PFSK-1 (cell line): ENCODE results near the gene GUCY1B1.

ENCODE experiments used
- FOXP2 ChIP-seq: optimal IDR thresholded peaks from 2 replicates; pipeline ENCODE3; 2011; ENCODE audit warnings: borderline replicate concordance, control low read depth, inconsistent platforms; ENCODE audit not compliant: insufficient read depth; ENCODE audit errors: extremely low read length, extremely low read depth
- POLR2AphosphoS5 ChIP-seq: IDR thresholded peaks from 2 replicates; pipeline ENCODE4 v1.6.1; 2012; ENCODE audit warnings: low read depth, mild to moderate bottlenecking, control low read depth, low read length, moderate library complexity
- REST ChIP-seq, 2 experiments: IDR thresholded peaks; 2 replicates each; pipeline versions ENCODE4 v1.6.1 to v1.8.0; 2011 to 2012; ENCODE audit warnings: low read depth in 2 of 2, low read length in 2 of 2, control low read depth in 1 of 2, inconsistent platforms in 1 of 2, mild to moderate bottlenecking in 1 of 2, moderate library complexity in 1 of 2; ENCODE audit not compliant: insufficient read depth in 1 of 2
- SIN3A ChIP-seq: IDR thresholded peaks from 2 replicates; pipeline ENCODE4 v1.6.1; 2012; ENCODE audit warnings: mild to moderate bottlenecking, low read length, moderate library complexity, borderline replicate concordance; ENCODE audit not compliant: insufficient read depth
- TAF1 ChIP-seq: IDR thresholded peaks from 2 replicates; pipeline ENCODE4 v1.6.1; 2012; ENCODE audit warnings: low read length, control low read depth, borderline replicate concordance; ENCODE audit not compliant: insufficient read depth

GUCY1B1 gene

DNA sequence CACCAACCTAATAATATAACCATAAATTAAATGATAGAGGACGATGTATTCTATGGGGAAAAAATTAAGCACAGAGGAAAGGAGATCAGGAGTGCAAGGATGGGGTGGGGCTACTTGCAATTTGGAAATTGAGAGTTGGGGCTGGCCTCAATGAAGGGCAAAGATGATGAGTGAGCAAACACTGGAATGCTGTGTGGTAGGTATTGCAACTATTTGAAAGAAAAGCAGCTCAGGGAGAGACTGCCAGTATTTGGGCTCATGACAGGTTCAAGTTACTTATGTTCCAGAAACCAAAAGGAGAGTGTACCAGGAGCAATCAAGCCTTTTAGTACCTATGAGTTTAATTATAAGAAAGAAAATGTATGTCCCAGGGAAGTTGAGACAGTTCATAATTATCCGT is 59.8 kb downstream of the GUCY1B1 start:
- TF ChIP-seq REST (IDR thresholded peaks at IDR 0.05; ENCODE audit: insufficient read depth in 1 of 2, low read depth in 2 of 2, low read length in 2 of 2) (no peak), FOXP2 (no peak), TAF1 (no peak), SIN3A (no peak), POLR2AphosphoS5 (no peak)

DNA sequence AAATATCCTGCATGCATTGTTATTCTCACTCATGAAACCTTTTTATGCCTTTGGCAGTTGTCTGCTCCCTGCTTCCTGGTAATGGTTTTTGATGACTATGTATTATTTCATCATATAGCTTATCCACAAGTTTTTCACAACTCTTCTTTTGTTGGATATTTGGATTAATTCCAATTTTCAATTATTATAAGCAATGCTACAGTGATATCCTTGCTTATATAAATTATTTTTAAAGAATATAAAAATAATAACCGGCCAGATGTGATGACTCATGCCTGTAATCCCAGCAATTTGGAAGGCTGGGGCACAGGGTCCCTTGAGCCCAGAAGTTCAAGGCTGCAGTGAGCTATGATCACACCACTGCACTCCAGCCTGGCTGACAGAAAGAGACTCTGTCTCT is 60.2 kb downstream of the GUCY1B1 start:
- TF ChIP-seq TAF1 (no peak), REST (IDR thresholded peaks at IDR 0.05; ENCODE audit: insufficient read depth in 1 of 2, low read depth in 2 of 2, low read length in 2 of 2) (no peak), FOXP2 (no peak)

DNA sequence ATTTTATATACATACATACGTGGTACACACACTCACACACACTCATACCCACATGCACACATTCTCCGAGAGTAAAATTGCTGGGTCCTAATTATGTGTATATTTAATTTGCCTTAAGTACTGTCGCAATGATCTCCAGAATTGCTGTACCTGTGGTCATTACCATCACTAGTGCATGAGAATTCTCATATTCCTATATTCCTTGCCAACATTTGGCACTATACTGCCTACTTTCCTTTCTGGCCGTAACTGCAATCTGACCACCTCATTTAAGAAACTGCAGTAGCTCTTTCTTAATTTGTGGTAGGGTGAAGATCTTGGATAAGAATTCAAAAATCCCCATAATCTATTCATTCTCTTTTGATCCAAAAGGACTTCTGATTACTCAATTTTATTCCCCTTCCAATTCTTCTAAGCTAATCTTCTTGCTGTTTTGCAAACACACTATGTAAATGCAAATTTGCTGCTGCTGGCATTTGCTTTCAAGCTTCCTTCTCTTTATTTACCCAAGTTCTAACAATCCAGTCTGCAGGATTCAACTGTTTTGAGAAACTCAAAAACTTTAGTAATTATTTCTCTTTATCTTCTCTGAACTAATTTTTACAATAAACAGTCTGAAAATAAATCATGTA is 62.2 kb downstream of the GUCY1B1 start:
- TF ChIP-seq SIN3A (no peak), TAF1 (no peak), REST (IDR thresholded peaks at IDR 0.05; ENCODE audit: insufficient read depth in 1 of 2, low read depth in 2 of 2, low read length in 2 of 2) (no peak), POLR2AphosphoS5 (no peak), FOXP2 (no peak)

DNA sequence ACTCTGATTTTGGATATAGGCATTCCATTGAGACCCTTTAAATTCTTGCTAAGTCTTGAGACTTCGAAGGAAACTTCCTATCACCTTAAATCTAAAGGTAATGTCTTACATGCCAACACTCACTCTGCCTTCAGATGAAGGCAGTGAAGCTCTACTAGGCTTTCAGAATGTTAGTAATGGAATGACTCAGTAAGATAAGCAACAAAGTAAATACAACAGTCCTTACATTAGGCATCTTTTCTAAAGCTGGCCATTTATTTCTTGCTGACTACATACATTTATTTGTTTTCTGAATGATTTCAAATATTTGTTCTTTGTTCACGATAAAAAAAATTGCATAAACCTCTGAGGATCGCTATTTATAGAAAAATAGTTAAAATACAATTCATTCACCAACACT is 63.8 kb downstream of the GUCY1B1 start:
- no peak for TF ChIP-seq REST (IDR thresholded peaks at IDR 0.05; ENCODE audit: insufficient read depth in 1 of 2, low read depth in 2 of 2, low read length in 2 of 2)

GRCh38 chr4:155828628-155829027 is 69.8 kb downstream of the GUCY1B1 start:
- no peak for TF ChIP-seq FOXP2
- no peak for TF ChIP-seq REST (IDR thresholded peaks at IDR 0.05; ENCODE audit: insufficient read depth in 1 of 2, low read depth in 2 of 2, low read length in 2 of 2)
- TF ChIP-seq SIN3A = no peak
- no peak for TF ChIP-seq POLR2AphosphoS5
- no peak for TF ChIP-seq TAF1
